ENCODE results near the gene PFKP.
A peak's percentile ranks its signal among the peaks of the same experiment; 100 is the strongest.
"Not testable (repeated sequence)": the region's sequence is repeated elsewhere in the genome, so short reads cannot be mapped to it uniquely, and the experiment has no call there.

The PFKP gene

GRCh38 chr10:3159152-3159551 lies 91.8 kb downstream of the PFKP start:
- ATAC-seq (no peak), DNase-seq (no peak)

- DNase-seq (no peak), ATAC-seq (no peak)
Measured at GRCh38 chr10:3162533-3162932, 95.2 kb downstream of the PFKP start.

DNA sequence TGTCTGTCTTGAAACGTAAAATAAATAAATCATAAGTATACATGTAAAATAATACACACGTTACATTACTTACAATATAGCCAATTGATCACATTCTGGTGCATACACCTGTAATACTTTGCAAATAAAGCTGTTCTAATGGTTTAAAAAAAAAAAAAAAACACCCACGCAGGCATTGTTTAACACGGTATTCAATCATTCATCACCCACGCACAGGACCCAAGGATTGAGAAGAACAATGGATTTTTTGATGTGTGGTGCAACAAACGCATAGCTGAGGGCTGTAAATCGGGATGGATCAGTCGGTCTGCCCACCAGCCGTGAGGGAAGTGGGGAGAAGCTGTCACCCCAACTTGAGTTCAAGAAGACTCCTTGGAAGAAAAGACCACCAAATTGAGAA lies 96.5 kb downstream of the PFKP start:
- ATAC-seq (no peak), DNase-seq (no peak)

GRCh38 chr10:3165196-3165595 lies 97.8 kb downstream of the PFKP start:
- no peak for DNase-seq
- ATAC-seq = no peak

DNA sequence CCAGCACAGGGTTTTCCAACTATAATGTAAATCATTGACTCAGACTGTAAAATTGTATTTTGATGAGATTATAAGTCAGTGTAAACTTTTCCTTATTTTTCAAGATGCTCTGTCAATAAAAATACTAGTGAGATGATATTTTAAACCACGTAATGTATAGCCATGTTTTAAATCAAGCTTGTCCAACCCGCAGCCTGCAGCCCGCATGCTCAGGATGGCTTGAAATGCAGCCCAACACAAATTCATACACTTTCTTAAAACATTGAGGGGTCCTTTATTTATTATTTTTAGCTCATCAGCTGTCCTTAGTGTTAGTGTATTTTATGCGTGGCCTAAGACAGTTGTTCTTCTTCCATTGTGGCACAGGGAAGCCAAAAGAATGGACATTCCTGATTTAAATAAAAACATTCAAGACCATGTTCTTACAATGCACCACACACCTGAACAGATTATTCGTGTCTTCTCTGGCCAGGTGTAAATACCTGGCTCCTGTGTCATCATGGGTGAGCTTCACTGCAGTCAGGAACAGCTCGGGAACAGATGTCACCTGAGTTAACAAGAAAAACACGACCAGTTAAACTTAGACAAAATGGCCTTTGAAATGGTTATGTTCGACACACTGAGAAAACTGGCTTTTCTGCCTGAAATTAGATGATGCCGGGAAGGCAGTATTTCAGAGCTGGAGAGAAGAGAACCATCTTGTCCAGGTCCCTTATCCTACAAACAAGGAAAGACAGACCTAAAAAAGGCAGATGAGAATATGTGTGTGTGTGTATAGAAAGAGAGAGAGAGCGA lies 99.3 kb downstream of the PFKP start:
- ATAC-seq = no peak
- no peak for DNase-seq

GRCh38 chr10:3167611-3168330 lies 100.4 kb downstream of the PFKP start:
- ATAC-seq (no peak), DNase-seq (no peak)

DNA sequence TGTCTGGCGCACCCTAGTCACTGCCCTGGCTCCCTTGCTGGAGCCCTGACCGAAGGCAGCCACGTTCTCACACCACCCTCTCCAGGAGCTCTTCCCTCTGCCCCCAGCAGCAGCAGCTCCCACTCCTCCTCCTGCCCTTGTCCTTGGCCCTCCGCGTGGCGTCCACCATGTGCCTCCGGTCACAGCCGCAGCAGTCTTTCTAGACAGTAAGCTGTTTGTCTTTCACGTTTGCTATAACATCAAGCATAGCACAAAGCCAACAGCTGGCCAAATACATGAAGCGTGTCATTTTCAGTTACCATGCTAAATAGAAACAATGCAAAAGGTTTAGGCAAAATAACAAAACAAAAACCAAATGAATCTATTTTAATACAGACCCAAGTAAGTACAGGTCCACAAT lies 101.9 kb downstream of the PFKP start:
- ATAC-seq (no peak), DNase-seq (no peak)

GRCh38 chr10:3169673-3170072 lies 102.3 kb downstream of the PFKP start:
- ATAC-seq (no peak), DNase-seq (no peak)

DNA sequence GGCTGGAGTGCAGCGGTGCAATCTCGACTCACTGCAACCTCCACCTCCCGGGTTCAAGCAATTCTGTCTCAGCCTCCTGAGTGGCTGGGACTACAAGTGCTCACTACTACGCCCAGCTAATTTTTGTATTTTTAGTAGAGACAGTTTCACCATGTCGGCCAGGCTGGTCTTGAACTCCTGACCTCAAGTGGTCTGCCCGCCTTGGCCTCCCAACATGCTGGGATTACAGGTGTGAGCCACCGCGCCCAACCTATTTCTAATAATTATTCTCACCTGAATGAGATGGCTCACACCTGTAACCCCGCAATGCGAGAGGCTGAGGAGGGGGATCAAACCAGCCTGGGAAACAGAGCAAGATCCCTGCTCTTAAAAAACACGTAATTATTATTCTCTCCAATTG lies 104.1 kb downstream of the PFKP start:
- not testable (repeated sequence) for ATAC-seq, DNase-seq

- ATAC-seq = peak; percentile 0
- DNase-seq = no peak
Measured at GRCh38 chr10:3172081-3172445, 104.7 kb downstream of the PFKP start.

DNA sequence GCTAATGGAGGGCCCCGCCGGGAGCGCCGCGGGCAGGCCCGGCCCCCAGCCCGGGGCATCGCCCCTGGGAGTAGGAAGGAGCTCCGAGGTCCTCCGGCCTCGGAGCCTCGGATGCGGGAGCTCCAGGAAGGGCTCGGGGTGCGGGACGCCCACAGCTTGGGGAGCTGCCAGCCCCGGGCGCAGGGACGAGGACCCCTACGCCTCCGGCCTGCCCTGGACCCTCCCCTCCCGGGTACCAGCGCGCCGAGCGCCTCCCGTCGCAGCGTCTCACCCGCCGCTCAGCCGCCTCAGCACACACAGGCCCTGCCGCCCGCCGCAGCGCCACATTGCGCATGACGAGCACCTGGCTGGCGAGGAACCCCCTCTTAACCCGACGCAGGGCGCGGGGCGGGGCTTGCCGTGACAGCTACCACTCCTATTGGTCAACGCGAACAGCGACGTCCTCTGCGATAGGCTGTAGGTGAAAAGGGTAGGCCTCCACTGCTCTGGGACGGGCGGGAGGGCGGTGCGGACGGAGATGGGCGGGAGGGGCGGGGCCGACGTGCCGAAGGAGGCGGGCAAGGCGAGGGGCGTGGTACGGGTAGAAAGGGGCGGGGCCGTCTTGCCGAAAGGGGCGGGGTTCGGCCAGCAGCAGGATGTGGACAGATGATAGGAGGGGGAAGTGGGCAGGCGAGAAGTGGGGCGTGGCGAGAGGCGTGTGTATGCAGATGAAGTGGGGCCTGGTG lies 105.3 kb downstream of the PFKP start, which contains the start of gene PITRM1:
TSS of gene PITRM1 (minus strand) at position 337 of the 725 bp plus-strand sequence. CDS start at position 327, 10 bp downstream.
- ATAC-seq (peak; percentile 99), DNase-seq (peak; percentile 98)

GRCh38 chr10:3173171-3173878 lies 106.0 kb downstream of the PFKP start:
- DNase-seq (peak; percentile 76), ATAC-seq (no peak)

DNA sequence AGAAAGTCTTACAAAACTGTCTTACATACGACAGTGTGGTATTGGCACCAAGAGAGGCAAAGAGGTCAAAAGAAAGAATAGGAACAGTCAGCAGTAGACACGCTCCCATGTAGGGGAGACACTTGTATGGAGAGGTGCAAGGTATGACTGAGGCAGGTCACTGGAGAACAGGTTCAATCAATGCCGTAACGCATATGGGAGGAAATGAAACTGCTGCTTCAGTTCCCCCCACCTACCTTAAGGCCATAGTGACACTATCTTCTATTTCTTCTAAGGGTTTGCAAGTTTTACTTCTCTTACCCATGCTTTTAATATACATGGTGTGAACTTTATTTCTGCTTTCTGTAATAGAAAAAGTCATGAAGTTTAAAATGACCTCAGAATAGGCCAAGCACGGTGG lies 110.7 kb downstream of the PFKP start:
- DNase-seq = no peak
- ATAC-seq = no peak

GRCh38 chr10:3179174-3179573 lies 111.8 kb downstream of the PFKP start:
- ATAC-seq (no peak), DNase-seq (no peak)

DNA sequence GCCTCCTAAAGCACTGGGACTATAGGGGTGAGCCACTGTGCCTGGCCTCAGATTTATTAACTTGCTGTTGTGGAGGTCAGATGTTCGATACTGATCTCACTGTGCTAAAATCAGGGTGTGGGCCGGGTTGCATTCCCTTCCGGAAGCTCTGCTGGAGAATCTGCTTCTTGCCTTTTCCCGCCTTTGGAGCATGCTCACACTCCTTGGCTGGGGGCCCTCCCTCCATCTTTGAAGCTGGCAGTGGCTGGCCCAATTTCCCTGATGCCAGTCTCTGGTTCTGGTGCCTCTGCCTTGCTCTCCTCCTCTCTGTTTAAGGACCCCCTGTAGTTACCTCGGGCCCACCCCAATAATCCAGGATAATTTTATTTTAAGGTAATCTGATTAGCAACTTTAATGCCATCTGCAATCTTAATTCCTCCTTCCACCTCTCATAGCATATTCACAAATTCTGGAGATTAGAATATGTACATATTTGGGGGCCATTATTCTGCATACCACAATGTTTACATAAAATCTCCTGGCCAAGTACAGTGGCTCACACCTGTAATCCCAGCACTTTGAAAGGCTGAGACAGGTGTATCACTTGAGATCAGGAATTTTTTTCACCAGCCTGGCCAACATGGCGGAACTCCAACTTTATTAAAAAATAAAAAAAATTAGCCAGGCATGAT lies 113.1 kb downstream of the PFKP start:
- no peak for ATAC-seq
- DNase-seq = no peak

DNA sequence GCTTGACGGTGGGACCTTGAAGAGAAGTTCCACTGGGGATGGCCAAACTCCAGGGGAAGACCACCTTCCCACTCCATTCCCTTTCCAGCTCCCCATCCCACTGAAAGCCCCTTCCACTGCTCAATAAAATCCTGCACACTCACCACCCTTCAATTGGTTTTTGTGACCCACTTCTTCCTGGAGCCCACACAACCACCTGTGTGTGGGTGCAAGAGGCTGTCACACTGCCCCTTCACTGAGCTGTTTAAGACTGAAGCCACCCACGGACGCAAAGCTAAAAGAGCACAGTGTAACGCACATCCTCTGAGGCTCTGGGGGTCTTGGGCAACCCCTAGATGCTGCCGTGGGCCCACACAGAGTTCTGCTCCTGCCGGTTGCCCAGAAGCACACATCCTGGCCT lies 118.0 kb downstream of the PFKP start:
- ATAC-seq (peak; percentile 48), DNase-seq (no peak)

DNA sequence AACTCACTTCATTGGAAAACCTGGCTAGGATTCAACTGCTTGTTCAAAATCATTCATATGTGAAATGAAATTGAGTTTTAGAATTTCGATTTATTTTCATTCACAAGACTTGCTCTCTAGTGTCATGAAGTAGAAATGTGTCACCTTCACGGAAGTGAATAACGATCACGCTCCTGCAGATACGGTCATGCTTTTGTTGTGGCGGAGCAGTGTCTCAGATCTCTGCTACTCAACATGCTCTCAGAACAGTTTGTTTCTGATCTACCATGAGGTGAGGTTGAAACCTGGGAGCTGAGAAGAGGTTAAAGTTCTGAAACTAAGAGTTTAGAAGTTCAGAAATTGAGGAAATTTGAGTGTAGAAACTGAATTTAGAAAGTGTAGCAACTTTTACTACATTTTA lies 119.0 kb downstream of the PFKP start:
- ATAC-seq (peak; percentile 96), DNase-seq (peak; percentile 32)
